ENCODE measurements around the gene C14orf119. TPM values are rescaled to one million over a fixed set of nuclear protein-coding genes. Genes with fewer than 3 reads are reported as not detected.

The C14orf119 gene
- total RNA-seq, 1 experiment from 2014 or later: 39.6 TPM

GRCh38 chr14:23093991-23094665 lies 1.2 kb upstream of the C14orf119 start:
- Mint-ChIP-seq H3K4me1 (ENCODE audit: insufficient read depth, unreplicated experiment) (peaks cover 21% of the 10 kb centered on the region), H3K27me3 (ENCODE audit: insufficient read depth, unreplicated experiment) (no peaks in the 10 kb centered on the region), H3K9me3 (ENCODE audit: unreplicated experiment) (no peaks in the 10 kb centered on the region), H3K27ac (ENCODE audit: low read depth, unreplicated experiment) (no peak overlapping the region), H3K4me3 (ENCODE audit: unreplicated experiment) (no peak overlapping the region), H3K36me3 (ENCODE audit: insufficient read depth, unreplicated experiment) (peaks cover 60% of the 10 kb centered on the region)
- POLR2A ChIA-PET: interaction anchor here (0.5 to 3.8 kb wide), 46 partner anchors 9 to 1053 kb away, joined by 3 to 74 read pairs (median 5); partner anchors contain the start of genes AJUBA, DAD1, DCAF11 and EMC9
- BruUV-seq (replicated peaks): no TSS peak
- intact Hi-C loops (cut with micrococcal nuclease): loop anchor here (2.0 kb wide), 2 partner anchors 15 to 61 kb away; no protein-coding TSS in a partner anchor
- CTCF ChIA-PET: interaction anchor here (0.6 to 3.7 kb wide), 17 partner anchors 11 to 939 kb away, joined by 3 to 54 read pairs (median 5); partner anchors contain the start of gene CDH24
- DNase-seq (ENCODE audit: unreplicated experiment): no peak
- no peak for TF ChIP-seq CTCF (IDR thresholded peaks at IDR 0.05; ENCODE audit: unreplicated experiment)

GRCh38 chr14:23094666-23095195 lies 574 bp upstream of the C14orf119 start, which contains the start of gene ACIN1:
Gene ACIN1, minus strand, starts transcription at chr14:23095136. Its CDS starts 24 bp downstream, at chr14:23095112.
- peaks cover 60% of the 10 kb centered on the region for H3K36me3 Mint-ChIP-seq (ENCODE audit: insufficient read depth, unreplicated experiment)
- no peaks in the 10 kb centered on the region for H3K27me3 Mint-ChIP-seq (ENCODE audit: insufficient read depth, unreplicated experiment)
- intact Hi-C loops (cut with micrococcal nuclease): loop anchor here (2.0 kb wide), 2 partner anchors 16 to 60 kb away; no protein-coding TSS in a partner anchor
- no peak within 1 kb of the TSS for H3K4me3 Mint-ChIP-seq (ENCODE audit: unreplicated experiment)
- ChIA-PET POLR2A (interaction anchor here (0.5 to 3.8 kb wide), 62 partner anchors 8 to 1639 kb away, joined by 3 to 74 read pairs (median 5); partner anchors contain the start of genes AJUBA, CHD8, DAD1 and DCAF11), CTCF (interaction anchor here (0.6 to 3.7 kb wide), 16 partner anchors 15 to 939 kb away, joined by 3 to 54 read pairs (median 6); partner anchors contain the start of gene CDH24)
- peak; percentile 79 for DNase-seq (ENCODE audit: unreplicated experiment)
- TSS peak; percentile 51 for BruUV-seq (replicated peaks)
- H3K4me1 Mint-ChIP-seq (ENCODE audit: insufficient read depth, unreplicated experiment): peaks cover 21% of the 10 kb centered on the region
- no peak for TF ChIP-seq CTCF (IDR thresholded peaks at IDR 0.05; ENCODE audit: unreplicated experiment)
- H3K27ac Mint-ChIP-seq (ENCODE audit: low read depth, unreplicated experiment): no peak within 1 kb of the TSS
- no peaks in the 10 kb centered on the region for H3K9me3 Mint-ChIP-seq (ENCODE audit: unreplicated experiment)

GRCh38 chr14:23097786-23098185 lies 2.5 kb downstream of the C14orf119 start:
- no peak for DNase-seq (ENCODE audit: unreplicated experiment)
- no peak for TF ChIP-seq CTCF (IDR thresholded peaks at IDR 0.05; ENCODE audit: unreplicated experiment)
- H3K4me1 Mint-ChIP-seq (ENCODE audit: insufficient read depth, unreplicated experiment): peaks cover 21% of the 10 kb centered on the region
- intact Hi-C loops (cut with micrococcal nuclease): no loop called here
- H3K27me3 Mint-ChIP-seq (ENCODE audit: insufficient read depth, unreplicated experiment): no peaks in the 10 kb centered on the region
- no peaks in the 10 kb centered on the region for H3K9me3 Mint-ChIP-seq (ENCODE audit: unreplicated experiment)
- no peak overlapping the region for H3K4me3 Mint-ChIP-seq (ENCODE audit: unreplicated experiment)
- POLR2A ChIA-PET: interaction anchor here (0.8 to 1.2 kb wide), 2 partner anchors 29 to 112 kb away, joined by 3 to 4 read pairs; no protein-coding TSS in a partner anchor
- H3K36me3 Mint-ChIP-seq (ENCODE audit: insufficient read depth, unreplicated experiment): peaks cover 35% of the 10 kb centered on the region
- no TSS peak for BruUV-seq (replicated peaks)
- CTCF ChIA-PET: interaction anchor here (0.6 to 1.5 kb wide), 6 partner anchors 20 to 196 kb away, joined by 3 to 8 read pairs (median 4); no protein-coding TSS in a partner anchor
- no peak overlapping the region for H3K27ac Mint-ChIP-seq (ENCODE audit: low read depth, unreplicated experiment)

All from MCF 10A (cell line).